Neural cell (in vitro differentiated cells): ENCODE data around the gene SLC30A9. TPM values are rescaled to one million over a fixed set of nuclear protein-coding genes. Genes with fewer than 3 reads are reported as not detected.

ENCODE experiments used
- H2AFZ ChIP-seq: fragments of 200-600, 300-800 bp; sonication (generic), shearing (Covaris generic); 2 replicates; pipeline ENCODE4 v1.6.0; 2014; ENCODE audit warnings: low read depth, mild to moderate bottlenecking, antibody characterized with exemption, low read length, moderate library complexity
- H3F3A ChIP-seq: fragments of 200-600 bp; shearing (Covaris generic); 2 replicates; pipeline ENCODE4 v1.6.1; 2016; ENCODE audit warnings: mild to moderate bottlenecking, moderate library complexity, mixed read lengths, antibody characterized with exemption, low read length; ENCODE audit not compliant: insufficient read depth, poor library complexity, severe bottlenecking
- H3K27ac ChIP-seq: fragments of 200-600, 300-800 bp; sonication (generic), shearing (Covaris generic); 2 replicates; pipeline ENCODE4 v1.5.1; 2014; ENCODE audit warnings: mild to moderate bottlenecking, low read length, moderate library complexity
- H3K27me3 ChIP-seq: fragments of 300-800, 200-600 bp; sonication (generic), shearing (Covaris generic); 2 replicates; pipeline ENCODE4 v1.6.0; 2014; ENCODE audit warnings: mild to moderate bottlenecking, low read depth, low read length, moderate library complexity; ENCODE audit not compliant: insufficient read depth
- H3K36me3 ChIP-seq: fragments of 300-800, 200-600 bp; sonication (generic), shearing (Covaris generic); 2 replicates; pipeline ENCODE4 v1.5.1; 2014; ENCODE audit warnings: mild to moderate bottlenecking, antibody characterized with exemption, low read length, moderate library complexity; ENCODE audit not compliant: insufficient read depth
- H3K4me2 ChIP-seq: fragments of 300-800, 200-600 bp; sonication (generic), shearing (Covaris generic); 2 replicates; pipeline ENCODE4 v1.6.0; 2014; ENCODE audit warnings: mild to moderate bottlenecking, low read length
- H3K4me3 ChIP-seq: fragments of 300-800, 200-600 bp; sonication (generic), shearing (Covaris generic); 2 replicates; pipeline ENCODE4 v1.5.1; 2014; ENCODE audit warnings: mild to moderate bottlenecking, low read length, moderate library complexity
- H3K79me2 ChIP-seq: fragments of 200-600 bp; shearing (Covaris generic); replicated peaks from 2 replicates; pipeline ENCODE4 v1.6.0; 2014; ENCODE audit warnings: mild to moderate bottlenecking, low read length, moderate library complexity; ENCODE audit not compliant: insufficient read depth
- H3K9ac ChIP-seq: fragments of 300-800, 200-600 bp; sonication (generic), shearing (Covaris generic); 2 replicates; pipeline ENCODE4 v1.6.1; 2016; ENCODE audit warnings: mild to moderate bottlenecking, low read length, mixed read lengths
- H3K9me2 ChIP-seq: fragments of 200-600 bp; shearing (Covaris generic); 2 replicates; pipeline ENCODE4 v1.6.1; 2016; ENCODE audit warnings: mild to moderate bottlenecking, low read length, mixed read lengths; ENCODE audit not compliant: insufficient read depth
- H3K9me3 ChIP-seq: fragments of 200-600, 300-800 bp; sonication (generic), shearing (Covaris generic); 2 replicates; pipeline ENCODE4 v1.6.1; 2016; ENCODE audit warnings: mild to moderate bottlenecking, mixed run types, low read length, moderate library complexity, mixed read lengths
- H4K20me1 ChIP-seq: fragments of 200-600 bp; shearing (Covaris generic); 2 replicates; pipeline ENCODE4 v1.6.1; 2016; ENCODE audit warnings: mild to moderate bottlenecking, mixed run types; ENCODE audit not compliant: insufficient read depth
- EP300 ChIP-seq: fragments of 450-650 bp; conservative IDR thresholded peaks from 2 replicates; pipeline ENCODE4 v1.6.1; 2014; ENCODE audit warnings: antibody characterized with exemption, mild to moderate bottlenecking, moderate library complexity; ENCODE audit not compliant: poor library complexity, severe bottlenecking
- EZH2 ChIP-seq: fragments of 200-600, 300-800 bp; shearing (Covaris generic), sonication (generic); IDR thresholded peaks from 2 replicates; pipeline ENCODE4 v1.6.1; 2014; ENCODE audit warnings: antibody characterized with exemption, low read length, borderline replicate concordance, mild to moderate bottlenecking; ENCODE audit not compliant: insufficient read depth, poor library complexity, severe bottlenecking
- MXI1 ChIP-seq: fragments of 450-650 bp; conservative IDR thresholded peaks from 2 replicates; pipeline ENCODE4 v1.6.1; 2014; ENCODE audit warnings: antibody characterized with exemption, mild to moderate bottlenecking; ENCODE audit not compliant: poor library complexity, severe bottlenecking
- POLR2AphosphoS5 ChIP-seq: IDR thresholded peaks from 2 replicates; pipeline ENCODE4 v1.6.1; 2012
- RAD21 ChIP-seq: fragments of 450-650 bp; conservative IDR thresholded peaks from 2 replicates; pipeline ENCODE4 v1.6.1; 2014; ENCODE audit warnings: antibody characterized with exemption, mild to moderate bottlenecking, moderate library complexity
- REST ChIP-seq: IDR thresholded peaks from 2 replicates; pipeline ENCODE4 v1.6.1; 2012; ENCODE audit warnings: borderline replicate concordance
- SMC3 ChIP-seq: fragments of 450-650 bp; conservative IDR thresholded peaks from 2 replicates; pipeline ENCODE4 v1.6.1; 2014; ENCODE audit warnings: antibody characterized with exemption, mild to moderate bottlenecking, moderate library complexity; ENCODE audit not compliant: poor library complexity
- TAF1 ChIP-seq: IDR thresholded peaks from 2 replicates; pipeline ENCODE4 v1.6.1; 2012; ENCODE audit warnings: low read depth
- polyA plus RNA-seq: library from polyadenylated mRNA; depleted of rRNA; stranded (reverse); fragments of >200 nt; gene quantifications from 2 replicates; pipeline ENCODE4 v1.2.3, GENCODE V29; 2014
- TF ChIP-seq, protein P1 (sequence below): fragments of 450-650 bp; IDR thresholded peaks from 2 replicates; pipeline ENCODE4 v1.5.1; 2014; ENCODE audit warnings: antibody characterized with exemption, mild to moderate bottlenecking, moderate library complexity; ENCODE audit not compliant: poor library complexity, severe bottlenecking

SLC30A9 gene
- polyA plus RNA-seq, 1 donor from 2014 or later: 109 TPM

DNA sequence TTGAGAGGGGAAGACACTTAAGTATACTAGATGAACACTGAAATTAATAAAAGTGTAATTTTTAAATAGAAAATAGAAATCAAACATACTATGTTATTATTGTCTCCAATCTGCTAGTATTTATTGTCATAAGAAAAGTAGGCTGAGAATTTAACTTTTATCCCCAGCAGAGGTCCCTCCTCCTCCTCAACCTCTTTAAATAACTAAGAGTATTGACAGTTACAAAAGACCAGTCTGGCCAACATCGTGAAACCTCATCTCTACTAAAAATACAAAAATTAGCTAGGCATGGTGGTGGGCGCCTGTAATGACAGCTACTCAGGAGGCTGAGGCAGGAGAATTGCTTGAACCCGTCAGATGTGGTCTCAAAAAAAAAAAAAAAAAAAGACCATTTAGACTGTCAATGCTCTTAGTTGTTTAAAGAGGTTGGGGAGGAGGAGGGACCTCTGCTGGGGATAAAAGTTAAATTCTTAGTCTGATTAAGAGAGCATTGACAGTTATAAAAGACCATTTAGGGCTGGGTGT is 4.2 kb downstream of the SLC30A9 start:
- H3K4me2 ChIP-seq: no peak overlapping the region
- no peak overlapping the region for H3K27ac ChIP-seq
- H3K36me3 ChIP-seq: no peaks in the 10 kb centered on the region
- H3K79me2 ChIP-seq: peaks cover 53% of the 10 kb centered on the region
- H4K20me1 ChIP-seq: no peaks in the 10 kb centered on the region
- TF ChIP-seq TAF1 (no peak), RAD21 (no peak), POLR2AphosphoS5 (no peak)
- TF ChIP-seq, protein P1, sequence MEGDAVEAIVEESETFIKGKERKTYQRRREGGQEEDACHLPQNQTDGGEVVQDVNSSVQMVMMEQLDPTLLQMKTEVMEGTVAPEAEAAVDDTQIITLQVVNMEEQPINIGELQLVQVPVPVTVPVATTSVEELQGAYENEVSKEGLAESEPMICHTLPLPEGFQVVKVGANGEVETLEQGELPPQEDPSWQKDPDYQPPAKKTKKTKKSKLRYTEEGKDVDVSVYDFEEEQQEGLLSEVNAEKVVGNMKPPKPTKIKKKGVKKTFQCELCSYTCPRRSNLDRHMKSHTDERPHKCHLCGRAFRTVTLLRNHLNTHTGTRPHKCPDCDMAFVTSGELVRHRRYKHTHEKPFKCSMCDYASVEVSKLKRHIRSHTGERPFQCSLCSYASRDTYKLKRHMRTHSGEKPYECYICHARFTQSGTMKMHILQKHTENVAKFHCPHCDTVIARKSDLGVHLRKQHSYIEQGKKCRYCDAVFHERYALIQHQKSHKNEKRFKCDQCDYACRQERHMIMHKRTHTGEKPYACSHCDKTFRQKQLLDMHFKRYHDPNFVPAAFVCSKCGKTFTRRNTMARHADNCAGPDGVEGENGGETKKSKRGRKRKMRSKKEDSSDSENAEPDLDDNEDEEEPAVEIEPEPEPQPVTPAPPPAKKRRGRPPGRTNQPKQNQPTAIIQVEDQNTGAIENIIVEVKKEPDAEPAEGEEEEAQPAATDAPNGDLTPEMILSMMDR: no peak
- no peaks in the 10 kb centered on the region for H3K27me3 ChIP-seq
- no peaks in the 10 kb centered on the region for H3K9me3 ChIP-seq
- no peak overlapping the region for H3K4me3 ChIP-seq
- H3K9ac ChIP-seq: no peak overlapping the region
- H3K9me2 ChIP-seq: no peaks in the 10 kb centered on the region
- H3F3A ChIP-seq: no peaks in the 10 kb centered on the region
- no peak overlapping the region for H2AFZ ChIP-seq

DNA sequence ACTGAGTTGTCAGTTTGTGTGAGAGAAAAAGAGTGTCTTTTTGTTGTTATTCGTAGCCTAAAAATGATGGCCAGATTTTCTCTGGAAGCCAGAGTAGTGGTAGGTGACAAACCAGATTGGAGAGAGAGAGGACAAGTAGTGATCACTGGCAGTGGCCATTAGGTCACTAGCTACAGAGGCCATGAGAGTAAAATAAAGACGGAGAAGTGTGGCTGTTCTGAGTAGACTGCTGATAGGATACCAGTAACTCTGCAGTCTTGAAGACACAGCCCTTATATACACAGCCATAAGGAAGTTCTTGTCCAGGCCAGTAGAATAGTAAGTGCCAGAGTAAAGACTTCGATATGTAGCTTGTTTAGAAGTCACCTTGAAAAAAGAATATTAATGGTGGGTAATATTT is 7.7 kb downstream of the SLC30A9 start:
- no peak for TF ChIP-seq SMC3
- no peak for TF ChIP-seq RAD21
- TF ChIP-seq TAF1: no peak
- TF ChIP-seq, protein P1: no peak
- TF ChIP-seq EZH2: no peak
- no peak for TF ChIP-seq REST
- TF ChIP-seq EP300: no peak
- TF ChIP-seq POLR2AphosphoS5: no peak
- no peak for TF ChIP-seq MXI1
- Histone ChIP-seq H3K27me3 (no peaks in the 10 kb centered on the region), H3K36me3 (no peaks in the 10 kb centered on the region), H3K4me3 (no peak overlapping the region), H3K27ac (no peak overlapping the region), H3K9me3 (no peaks in the 10 kb centered on the region), H3K4me2 (no peak overlapping the region), H3K9me2 (no peaks in the 10 kb centered on the region), H3K9ac (no peak overlapping the region), H2AFZ (no peak overlapping the region), H3F3A (no peaks in the 10 kb centered on the region), H3K79me2 (peaks cover 29% of the 10 kb centered on the region), H4K20me1 (no peaks in the 10 kb centered on the region)
